Endodermal cell (in vitro differentiated cells): Measurements from ENCODE around the gene MAP4K4. TPM values are rescaled to one million over a fixed set of nuclear protein-coding genes. Genes with fewer than 3 reads are reported as not detected.

ENCODE experiments used
- DNase-seq: peaks from one replicate; pipeline ENCODE4 v3.0.0-alpha.2; 2017
- H3K27ac ChIP-seq: 2 replicates; pipeline ENCODE4 v1.5.1; 2013; ENCODE audit warnings: mild to moderate bottlenecking, low read depth, low read length, moderate library complexity
- H3K27me3 ChIP-seq: 2 replicates; pipeline ENCODE4 v1.6.1; 2013; ENCODE audit warnings: mild to moderate bottlenecking, low read length, moderate library complexity; ENCODE audit not compliant: insufficient read depth, control insufficient read depth, poor library complexity, severe bottlenecking
- H3K36me3 ChIP-seq: 2 replicates; pipeline ENCODE4 v1.7.0; 2013; ENCODE audit warnings: mild to moderate bottlenecking, low read length, moderate library complexity; ENCODE audit not compliant: control insufficient read depth, insufficient read depth
- H3K4me1 ChIP-seq: one replicate; pipeline ENCODE4 v1.7.0; 2013; ENCODE audit warnings: low read length; ENCODE audit not compliant: control insufficient read depth, insufficient read depth
- H3K4me3 ChIP-seq: 2 replicates; pipeline ENCODE4 v1.5.1; 2013; ENCODE audit warnings: mild to moderate bottlenecking, low read length, moderate library complexity
- H3K9ac ChIP-seq: 2 replicates; pipeline ENCODE4 v1.6.1; 2013; ENCODE audit warnings: mild to moderate bottlenecking, low read length, moderate library complexity; ENCODE audit not compliant: poor library complexity, severe bottlenecking; ENCODE audit errors: extremely low read depth
- H3K9me3 ChIP-seq: 2 replicates; pipeline ENCODE4 v1.6.1; 2013; ENCODE audit warnings: mild to moderate bottlenecking, low read length, moderate library complexity; ENCODE audit not compliant: control insufficient read depth
- H3K27ac Mint-ChIP-seq: 2 replicates; pipeline ENCODE4 v1.8.0; 2020; ENCODE audit warnings: mixed read lengths
- H3K27me3 Mint-ChIP-seq: 2 replicates; pipeline ENCODE4 v1.8.0; 2021; ENCODE audit warnings: mild to moderate bottlenecking, mixed read lengths; ENCODE audit not compliant: insufficient read depth
- H3K36me3 Mint-ChIP-seq: 2 replicates; pipeline ENCODE4 v1.8.0; 2020; ENCODE audit warnings: low read depth, mixed read lengths
- H3K4me1 Mint-ChIP-seq: 2 replicates; pipeline ENCODE4 v1.8.0; 2020; ENCODE audit warnings: mixed read lengths
- H3K4me3 Mint-ChIP-seq: 2 replicates; pipeline ENCODE4 v1.8.0; 2020; ENCODE audit warnings: mild to moderate bottlenecking, moderate library complexity, mixed read lengths
- H3K9me3 Mint-ChIP-seq: 2 replicates; pipeline ENCODE4 v1.8.0; 2020; ENCODE audit warnings: mild to moderate bottlenecking, mixed read lengths
- CTCF ChIP-seq: fragments of 200-600 bp; sonication (generic); conservative IDR thresholded peaks from 2 replicates; pipeline ENCODE4 v1.5.0; 2021; ENCODE audit warnings: antibody characterized with exemption, mild to moderate bottlenecking
- WGBS, 2 experiments: methylation state at CpG; one replicate each; pipeline versions ENCODE4 v1.1.5 to v1.1.7; 2013; ENCODE audit warnings: missing lambda C conversion rate in 2 of 2, mixed read lengths in 1 of 2; ENCODE audit not compliant: insufficient coverage in 1 of 2, insufficient read length in 1 of 2; 5-methylcytosine and 5-hydroxymethylcytosine counted together
- total RNA-seq, 2 donors: library from RNA; stranded (reverse); fragmentation: NEBNext Ultra II Directional in 1 of 2; extraction: Animal tissue kit (Norgen Biotek cat#: 25700) in 1 of 2; gene quantifications; 2 replicates in 1 of 2; 3 replicates in 1 of 2; pipeline ENCODE4 v1.2.1, GENCODE V29; 2021

The MAP4K4 gene
- total RNA-seq, 2 donors from 2014 or later, result 130 to 142 TPM

GRCh38 chr2:101732773-101733256, 35.3 kb downstream of the MAP4K4 start:
- Mint-ChIP-seq H3K4me3 (no peak overlapping the region), H3K27me3 (no peaks in the 10 kb centered on the region)
- H3K27ac ChIP-seq, result no peak overlapping the region

GRCh38 chr2:101733257-101733993, 35.9 kb downstream of the MAP4K4 start:
- Histone ChIP-seq H3K4me1 (no peaks in the 10 kb centered on the region), H3K27ac (peak overlapping the region; percentile 33), H3K4me3 (no peak overlapping the region), H3K27me3 (no peaks in the 10 kb centered on the region), H3K9me3 (no peaks in the 10 kb centered on the region), H3K9ac (no peak overlapping the region), H3K36me3 (no peaks in the 10 kb centered on the region)
- Mint-ChIP-seq H3K36me3 (no peaks in the 10 kb centered on the region), H3K27ac (peak overlapping the region; percentile 3), H3K4me3 (no peak overlapping the region), H3K9me3 (no peaks in the 10 kb centered on the region), H3K27me3 (no peaks in the 10 kb centered on the region), H3K4me1 (peaks cover 19% of the 10 kb centered on the region)
- no peak for DNase-seq
- TF ChIP-seq CTCF, result no peak
- WGBS, 2 experiments, result 79 to 88% methylated on average over 3 to 4 of the region's 4 CpGs

More at GRCh38 chr2:101732773-101733256, 35.3 kb downstream of the MAP4K4 start:
- Histone ChIP-seq H3K36me3 (no peaks in the 10 kb centered on the region), H3K27me3 (no peaks in the 10 kb centered on the region), H3K9me3 (no peaks in the 10 kb centered on the region), H3K4me1 (no peaks in the 10 kb centered on the region), H3K9ac (no peak overlapping the region), H3K4me3 (no peak overlapping the region)
- TF ChIP-seq CTCF, result no peak
- no peaks in the 10 kb centered on the region for H3K36me3 Mint-ChIP-seq
- WGBS, 2 experiments, result 93 to 95% methylated on average over 12 to 14 of the region's 14 CpGs
- H3K9me3 Mint-ChIP-seq, result no peaks in the 10 kb centered on the region
- H3K27ac Mint-ChIP-seq, result no peak overlapping the region
- H3K4me1 Mint-ChIP-seq, result peaks cover 19% of the 10 kb centered on the region
- DNase-seq, result no peak

GRCh38 chr2:101734505-101735165, 37.1 kb downstream of the MAP4K4 start:
- Histone ChIP-seq H3K4me3 (no peak overlapping the region), H3K36me3 (no peaks in the 10 kb centered on the region), H3K9me3 (no peaks in the 10 kb centered on the region), H3K27ac (peak overlapping the region; percentile 8), H3K27me3 (no peaks in the 10 kb centered on the region), H3K4me1 (no peaks in the 10 kb centered on the region), H3K9ac (no peak overlapping the region)
- 92% methylated on average over 6 to 9 of the region's 9 CpGs for WGBS, 2 experiments
- H3K27me3 Mint-ChIP-seq, result no peaks in the 10 kb centered on the region
- DNase-seq, result no peak
- peak overlapping the region; percentile 62 for H3K27ac Mint-ChIP-seq
- no peaks in the 10 kb centered on the region for H3K36me3 Mint-ChIP-seq
- H3K4me1 Mint-ChIP-seq, result peaks cover 17% of the 10 kb centered on the region
- no peak overlapping the region for H3K4me3 Mint-ChIP-seq
- no peaks in the 10 kb centered on the region for H3K9me3 Mint-ChIP-seq
- TF ChIP-seq CTCF, result no peak
